Adrenal gland (tissue), 12 donors: ENCODE measurements around the gene TANC1. TPM values are rescaled to one million over a fixed set of nuclear protein-coding genes. Genes with fewer than 3 reads are reported as not detected.

Experiments
- DNase-seq, 7 donors: peaks; one replicate each; pipeline ENCODE4 v3.0.0-alpha.2; 2019 to 2020
- H3K27ac ChIP-seq, 5 donors: fragments of 200-600 bp; sonication (generic) in 4 of 5; 1 replicate in 3 of 5; 2 replicates in 2 of 5; pipeline versions ENCODE4 v1.5.1 to v1.8.0; 2016 to 2020; ENCODE audit warnings: mild to moderate bottlenecking in 1 of 5
- H3K27me3 ChIP-seq: fragments of 200-600 bp; 2 replicates; pipeline ENCODE4 v1.8.0; 2021
- H3K36me3 ChIP-seq, 2 donors: fragments of 200-600 bp; replicated peaks in 1 of 2; 1 replicate in 1 of 2; 2 replicates in 1 of 2; pipeline versions ENCODE4 v1.5.1 to v1.8.0; 2018 to 2022
- H3K4me1 ChIP-seq, 2 donors: fragments of 200-600 bp; replicated peaks in 1 of 2; 1 replicate in 1 of 2; 2 replicates in 1 of 2; pipeline versions ENCODE4 v1.5.1 to v1.8.0; 2018 to 2021
- H3K4me3 ChIP-seq, 4 donors: fragments of 200-600 bp; sonication (generic) in 3 of 4; one replicate each; pipeline ENCODE4 v1.5.1; 2016 to 2018
- H3K9me3 ChIP-seq, 3 donors: fragments of 200-600 bp; sonication (generic) in 1 of 3; replicated peaks in 1 of 3; 1 replicate in 2 of 3; 2 replicates in 1 of 3; pipeline versions ENCODE4 v1.5.1 to v1.8.0; 2016 to 2021
- POLR2A ChIP-seq, 2 donors: fragments of 450-650 bp; IDR thresholded peaks; one replicate each; pipeline ENCODE4 v1.6.1; 2017; ENCODE audit warnings: antibody characterized with exemption in 2 of 2, mild to moderate bottlenecking in 2 of 2, moderate library complexity in 1 of 2
- WGBS, 4 donors: extraction: QIAGEN DNeasy Blood & Tissue Kit in 2 of 4; methylation state at CpG; one replicate each; pipeline versions ENCODE4 v1.1.5 to v1.1.7; 2013 to 2017; 5-methylcytosine and 5-hydroxymethylcytosine counted together
- intact Hi-C, 2 donors: fragments of 100-400 bp; cut with DNase I; formaldehyde crosslinking; loops; one replicate each; pipeline versions ENCODE4 v1.14.1 to v1.15.0; 2022 to 2023
- polyA plus RNA-seq, 3 donors: library from polyadenylated mRNA; stranded (reverse); fragments of 200-250 nt in 2 of 3; fragments of 350-450 nt in 1 of 3; fragmentation: Illumina TruSeq in 1 of 3; extraction: RNeasy Lipid Tissue Mini Kit (QIAGEN cat#74804) in 1 of 3; gene quantifications; one replicate each; pipeline ENCODE4 v1.2.3, GENCODE V29; 2013 to 2014
- total RNA-seq, 9 donors: library from RNA; depleted of rRNA in 4 of 9; stranded (reverse); fragments of >200 nt in 4 of 9; fragments of 120-200 nt in 1 of 9; fragmentation: NEBNext Ultra II Directional in 1 of 9; extraction: Animal tissue kit (Norgen Biotek cat#: 25700) in 1 of 9; gene quantifications; one replicate each; pipeline versions ENCODE4 v1.1.0 to v1.2.4, GENCODE V29; 2013 to 2023
- TF ChIP-seq, protein P1 (sequence below), 6 experiments: fragments of 450-650 bp in 4 of 6; fragments of 200-600 bp in 2 of 6; sonication (generic) in 1 of 6; IDR thresholded peaks; 1 replicate in 5 of 6; 2 replicates in 1 of 6; pipeline versions ENCODE4 v1.5.1 to v1.8.0; 2016 to 2021; ENCODE audit warnings: antibody characterized with exemption in 6 of 6, mild to moderate bottlenecking in 2 of 6, moderate library complexity in 1 of 6
- donor health status: healthy with polysubstance abuse.
- donor health status: Bipolar disorder and iron deficiency.
- donor health status: DM: yes; HTN: yes; CAD: no.
- donor health status: DM: no; HTN: no; CAD: no.
- donor health status: DM: no; HTN: no; CAD: no.
- donor health status: DM: yes; HTN: yes; CAD: no.

The TANC1 gene
- total and polyA plus RNA-seq, 12 donors = 14.1 to 53.3 (median 24.8) TPM

DNA sequence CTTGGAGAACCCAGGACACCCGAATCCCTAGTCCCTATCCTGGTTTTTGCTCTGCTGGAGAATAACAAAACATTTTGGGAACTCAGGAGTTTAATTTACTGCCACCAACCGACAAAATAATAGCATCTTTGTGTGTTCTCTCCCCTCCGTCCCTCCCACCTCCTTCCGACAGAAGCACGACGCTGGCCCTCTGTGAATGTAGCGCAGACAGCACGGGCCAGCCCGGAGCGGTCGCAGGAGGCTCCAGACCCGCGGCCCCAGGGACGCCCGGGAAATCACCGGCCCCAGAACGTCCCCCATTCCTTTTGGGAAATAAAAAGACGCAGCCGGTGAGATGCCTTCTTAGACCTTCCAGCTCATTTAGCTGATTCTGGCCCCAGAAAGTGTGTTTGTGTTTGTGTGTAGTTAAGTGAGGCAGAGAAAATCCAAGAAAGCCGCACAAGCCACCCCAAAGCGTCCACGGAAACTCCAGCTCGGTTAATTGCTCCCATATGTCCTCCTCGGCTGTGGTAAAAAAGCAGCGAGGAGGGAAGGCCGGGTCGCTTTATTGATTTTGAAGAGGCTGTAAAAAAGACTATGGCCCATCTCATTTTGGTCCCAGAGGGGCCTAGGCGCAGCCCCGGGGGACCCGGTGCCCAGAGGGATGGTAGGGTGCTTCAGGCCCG is 577 bp upstream of the TANC1 start:
- peak overlapping the region; percentile 3 to 94 (median 51) for H3K4me3 ChIP-seq
- 3 to 10% (median 4%) methylated on average over 29 to 31 of the region's 31 CpGs for WGBS, 4 donors
- peaks cover 9 to 40% of the 10 kb centered on the region in 2 donors for H3K4me1 ChIP-seq
- H3K36me3 ChIP-seq = no peaks in the 10 kb centered on the region
- intact Hi-C loops = loop anchor here in 1 of 2 donors (10.0 kb wide), 1 partner anchor 147 kb away; no protein-coding TSS in a partner anchor
- H3K27ac ChIP-seq = peak overlapping the region; percentile 43 to 93 (median 73)
- H3K27me3 ChIP-seq = no peaks in the 10 kb centered on the region
- H3K9me3 ChIP-seq = no peaks in the 10 kb centered on the region
- peak; percentile 40 to 66 (median 54) for DNase-seq
- peak in 1 of 2 donors; percentile 4 for TF ChIP-seq POLR2A (IDR thresholded peaks at IDR 0.05)
- TF ChIP-seq, protein P1, sequence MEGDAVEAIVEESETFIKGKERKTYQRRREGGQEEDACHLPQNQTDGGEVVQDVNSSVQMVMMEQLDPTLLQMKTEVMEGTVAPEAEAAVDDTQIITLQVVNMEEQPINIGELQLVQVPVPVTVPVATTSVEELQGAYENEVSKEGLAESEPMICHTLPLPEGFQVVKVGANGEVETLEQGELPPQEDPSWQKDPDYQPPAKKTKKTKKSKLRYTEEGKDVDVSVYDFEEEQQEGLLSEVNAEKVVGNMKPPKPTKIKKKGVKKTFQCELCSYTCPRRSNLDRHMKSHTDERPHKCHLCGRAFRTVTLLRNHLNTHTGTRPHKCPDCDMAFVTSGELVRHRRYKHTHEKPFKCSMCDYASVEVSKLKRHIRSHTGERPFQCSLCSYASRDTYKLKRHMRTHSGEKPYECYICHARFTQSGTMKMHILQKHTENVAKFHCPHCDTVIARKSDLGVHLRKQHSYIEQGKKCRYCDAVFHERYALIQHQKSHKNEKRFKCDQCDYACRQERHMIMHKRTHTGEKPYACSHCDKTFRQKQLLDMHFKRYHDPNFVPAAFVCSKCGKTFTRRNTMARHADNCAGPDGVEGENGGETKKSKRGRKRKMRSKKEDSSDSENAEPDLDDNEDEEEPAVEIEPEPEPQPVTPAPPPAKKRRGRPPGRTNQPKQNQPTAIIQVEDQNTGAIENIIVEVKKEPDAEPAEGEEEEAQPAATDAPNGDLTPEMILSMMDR (IDR thresholded peaks at IDR 0.05) = no peak

DNA sequence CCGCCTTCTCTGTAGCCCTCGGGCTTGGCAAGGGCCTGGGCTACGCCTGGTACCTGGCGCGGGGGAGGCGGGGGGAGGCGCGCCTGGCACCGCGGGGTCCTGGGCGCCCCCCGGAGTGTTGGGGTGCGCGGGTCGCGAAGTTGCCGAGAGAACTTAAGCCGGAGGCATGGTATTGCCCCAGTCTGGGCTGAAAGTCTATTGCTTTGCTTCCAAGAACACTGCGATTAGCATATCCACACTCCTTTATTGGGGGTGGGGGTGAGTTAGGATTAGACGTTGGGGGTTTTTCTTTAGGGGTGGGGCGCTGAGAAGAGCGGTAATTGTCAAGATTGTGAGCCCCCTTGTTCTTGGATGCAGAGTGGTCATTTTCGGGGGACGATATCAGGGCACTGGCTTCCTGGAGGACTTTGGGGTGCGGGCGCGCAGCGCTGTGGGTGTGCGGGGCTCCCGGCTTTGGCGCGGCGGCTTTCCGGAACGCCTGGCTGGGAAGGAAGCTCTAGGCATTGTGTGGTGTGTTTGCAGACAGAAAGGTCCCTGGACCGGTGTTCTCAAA is 798 bp downstream of the TANC1 start:
- 0 to 2% (median 1%) methylated on average over 15 to 36 of the region's 36 CpGs for WGBS, 4 donors
- Histone ChIP-seq H3K36me3 (no peaks in the 10 kb centered on the region), H3K4me3 (peak overlapping the region; percentile 54 to 94 (median 76)), H3K4me1 (peaks cover 9 to 43% of the 10 kb centered on the region in 2 donors), H3K9me3 (no peaks in the 10 kb centered on the region), H3K27ac (peak overlapping the region in 4 of 5 donors; percentile 67 to 93 (median 82)), H3K27me3 (no peaks in the 10 kb centered on the region)
- intact Hi-C loops = loop anchor here in 1 of 2 donors (10.0 kb wide), 1 partner anchor 146 kb away; no protein-coding TSS in a partner anchor
- peak in 1 of 7 donors; percentile 15 for DNase-seq
- TF ChIP-seq POLR2A (IDR thresholded peaks at IDR 0.05) = no peak
- TF ChIP-seq, protein P1 (IDR thresholded peaks at IDR 0.05) = no peak

DNA sequence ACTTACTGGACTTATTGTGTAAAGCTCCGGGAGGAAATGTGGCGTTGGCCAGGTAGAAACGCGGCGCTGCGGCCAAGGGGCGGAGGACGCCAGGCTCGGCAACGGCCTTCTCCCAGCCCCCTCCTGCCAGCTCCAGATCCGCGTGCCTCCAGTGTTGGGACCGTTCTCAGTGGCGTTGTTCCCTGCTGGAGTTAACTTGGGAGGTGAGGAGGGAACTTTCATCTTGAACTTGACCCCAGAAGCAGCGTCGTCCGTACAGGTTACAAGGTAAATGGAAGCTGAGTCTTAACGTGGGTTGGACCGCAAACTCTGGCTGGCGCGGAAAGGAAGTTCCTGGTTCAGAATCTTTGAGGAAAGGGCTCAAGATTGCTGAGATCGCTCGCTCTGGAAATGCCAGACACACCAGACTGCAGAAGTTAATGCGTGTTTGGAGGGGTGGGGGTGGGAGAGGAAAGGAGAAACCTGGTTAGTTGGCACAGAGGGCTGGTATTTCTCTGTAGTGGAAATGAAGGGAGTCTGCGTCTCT is 1.3 kb downstream of the TANC1 start:
- Histone ChIP-seq H3K4me3 (peak overlapping the region in 3 of 4 donors; percentile 13 to 94 (median 86)), H3K4me1 (peaks cover 9 to 43% of the 10 kb centered on the region in 2 donors), H3K9me3 (no peaks in the 10 kb centered on the region), H3K27me3 (no peaks in the 10 kb centered on the region), H3K36me3 (no peaks in the 10 kb centered on the region), H3K27ac (peak overlapping the region in 4 of 5 donors; percentile 67 to 93 (median 82))
- intact Hi-C loops = loop anchor here in 1 of 2 donors (2.0 to 10.0 kb wide), 2 partner anchors 61 to 145 kb away; no protein-coding TSS in a partner anchor
- TF ChIP-seq, protein P1 (IDR thresholded peaks at IDR 0.05) = no peak
- peak in 1 of 2 donors; percentile 29 for TF ChIP-seq POLR2A (IDR thresholded peaks at IDR 0.05)
- 0 to 1% (median 1%) methylated on average over 14 to 25 of the region's 25 CpGs for WGBS, 4 donors
- DNase-seq = peak; percentile 29 to 67 (median 46)

DNA sequence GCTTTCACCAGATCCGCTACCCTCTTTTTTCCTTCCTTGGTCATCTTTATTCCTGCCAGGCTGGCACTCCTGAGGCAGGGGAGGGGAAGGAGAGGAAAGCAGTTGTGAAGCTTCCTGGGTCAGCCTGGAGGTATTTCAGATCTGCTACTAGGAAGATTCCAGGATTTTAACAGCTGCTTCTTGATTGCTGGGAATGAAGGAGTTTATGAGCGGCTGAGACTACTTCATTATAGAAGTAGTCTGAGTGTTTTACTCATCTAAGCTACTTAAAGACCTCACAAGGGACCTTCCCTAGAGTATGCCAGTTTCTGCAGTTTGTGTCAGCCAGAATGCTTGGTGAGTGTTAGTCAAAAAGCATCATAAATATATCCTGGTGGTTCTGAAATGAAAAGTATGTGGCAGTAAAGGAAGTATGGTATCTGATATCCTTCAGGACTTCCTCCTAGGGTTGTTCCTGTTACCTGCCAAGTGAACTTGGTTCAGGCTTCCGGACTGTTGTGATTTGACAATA is 1.9 kb downstream of the TANC1 start:
- Histone ChIP-seq H3K36me3 (no peaks in the 10 kb centered on the region), H3K4me1 (peaks cover 9 to 43% of the 10 kb centered on the region in 2 donors), H3K27me3 (no peaks in the 10 kb centered on the region), H3K4me3 (peak overlapping the region in 2 of 4 donors; percentile 86 to 94), H3K9me3 (no peaks in the 10 kb centered on the region), H3K27ac (peak overlapping the region in 4 of 5 donors; percentile 28 to 93 (median 79))
- WGBS, 4 donors = 24 to 37% (median 26%) methylated on average over 3 of the region's 3 CpGs
- intact Hi-C loops = loop anchor here in 1 of 2 donors (2.0 kb wide), 1 partner anchor 61 kb away; no protein-coding TSS in a partner anchor
- DNase-seq = peak in 1 of 7 donors; percentile 14
- TF ChIP-seq, protein P1 (IDR thresholded peaks at IDR 0.05) = no peak
- TF ChIP-seq POLR2A (IDR thresholded peaks at IDR 0.05) = no peak
